Brain microvascular endothelial cell (primary cell): Measurements from ENCODE around the gene SCAF1.
A peak's percentile ranks its signal among the peaks of the same experiment; 100 is the strongest.

ENCODE experiments used
- DNase-seq: peaks from one replicate; pipeline ENCODE4 v3.0.0-alpha.2; 2020
- H3K27ac ChIP-seq: fragments of 250-450 bp; sonication (Bioruptor Pico); 2 replicates; pipeline ENCODE4 v1.5.1; 2020; ENCODE audit warnings: mild to moderate bottlenecking, moderate library complexity
- H3K27me3 ChIP-seq: fragments of 250-450 bp; sonication (Bioruptor Pico); replicated peaks from 2 replicates; pipeline ENCODE4 v1.5.1; 2020; ENCODE audit warnings: mild to moderate bottlenecking
- H3K36me3 ChIP-seq: fragments of 250-450 bp; sonication (Bioruptor Pico); replicated peaks from 2 replicates; pipeline ENCODE4 v1.5.1; 2020; ENCODE audit warnings: mild to moderate bottlenecking
- H3K4me3 ChIP-seq: 2 replicates; pipeline ENCODE4 v1.5.1; 2011; ENCODE audit warnings: low read depth, mild to moderate bottlenecking, control low read depth, low read length, moderate library complexity
- in situ Hi-C: cut with HindIII; loops from 2 replicates; pipeline ENCODE4 v1.10.0; 2017; ENCODE audit warnings: low sequenced_read_pairs, low pct_ligation_motif_present
- TF ChIP-seq, protein P1 (sequence below): IDR thresholded peaks from 2 replicates; pipeline ENCODE4 v1.5.1; 2011; ENCODE audit warnings: low read depth, mild to moderate bottlenecking, moderate library complexity, low read length, control low read depth, inconsistent platforms; ENCODE audit errors: missing control alignments

The SCAF1 gene

DNA sequence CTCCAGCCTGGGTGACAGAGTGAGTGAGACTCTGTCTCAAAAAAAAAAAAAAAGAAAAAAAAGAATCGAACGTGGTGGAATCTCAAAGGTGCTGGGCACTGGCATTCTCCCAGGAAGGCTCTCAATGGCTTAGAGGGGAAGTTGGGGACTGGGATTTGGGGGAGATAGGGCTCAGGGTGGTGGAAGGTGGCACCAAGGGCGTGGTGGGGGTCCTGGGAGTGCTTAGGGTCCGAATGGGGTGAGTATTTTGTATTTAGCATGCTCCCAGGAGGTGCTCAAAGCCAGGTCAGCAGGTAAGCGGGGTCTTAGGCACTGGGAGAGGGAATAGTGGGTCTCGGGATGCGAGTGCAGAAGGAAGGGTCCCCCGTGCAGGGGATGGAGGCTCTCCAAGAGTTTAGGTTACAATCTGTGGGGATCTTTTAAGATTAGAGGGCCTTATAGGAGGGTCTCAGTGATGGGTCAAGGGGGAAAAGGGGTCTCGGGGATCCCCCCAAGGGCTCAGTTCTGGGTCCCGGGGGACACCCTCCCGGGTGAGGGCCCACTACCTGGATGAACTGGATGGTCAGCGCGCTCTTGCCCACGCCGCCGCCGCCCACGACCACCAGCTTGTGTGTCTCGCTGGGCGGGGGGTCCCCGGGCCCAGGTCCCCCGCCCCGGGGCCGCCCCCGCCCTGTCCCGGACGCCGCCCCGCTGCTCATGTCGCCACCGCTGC is 2.5 kb upstream of the SCAF1 start:
- H3K27ac ChIP-seq = peak overlapping the region; percentile 76
- DNase-seq = no peak
- H3K36me3 ChIP-seq = peaks cover 4% of the 10 kb centered on the region
- in situ Hi-C loops = no loop called here
- H3K27me3 ChIP-seq = no peaks in the 10 kb centered on the region
- H3K4me3 ChIP-seq = peak overlapping the region; percentile 71
- TF ChIP-seq, protein P1, sequence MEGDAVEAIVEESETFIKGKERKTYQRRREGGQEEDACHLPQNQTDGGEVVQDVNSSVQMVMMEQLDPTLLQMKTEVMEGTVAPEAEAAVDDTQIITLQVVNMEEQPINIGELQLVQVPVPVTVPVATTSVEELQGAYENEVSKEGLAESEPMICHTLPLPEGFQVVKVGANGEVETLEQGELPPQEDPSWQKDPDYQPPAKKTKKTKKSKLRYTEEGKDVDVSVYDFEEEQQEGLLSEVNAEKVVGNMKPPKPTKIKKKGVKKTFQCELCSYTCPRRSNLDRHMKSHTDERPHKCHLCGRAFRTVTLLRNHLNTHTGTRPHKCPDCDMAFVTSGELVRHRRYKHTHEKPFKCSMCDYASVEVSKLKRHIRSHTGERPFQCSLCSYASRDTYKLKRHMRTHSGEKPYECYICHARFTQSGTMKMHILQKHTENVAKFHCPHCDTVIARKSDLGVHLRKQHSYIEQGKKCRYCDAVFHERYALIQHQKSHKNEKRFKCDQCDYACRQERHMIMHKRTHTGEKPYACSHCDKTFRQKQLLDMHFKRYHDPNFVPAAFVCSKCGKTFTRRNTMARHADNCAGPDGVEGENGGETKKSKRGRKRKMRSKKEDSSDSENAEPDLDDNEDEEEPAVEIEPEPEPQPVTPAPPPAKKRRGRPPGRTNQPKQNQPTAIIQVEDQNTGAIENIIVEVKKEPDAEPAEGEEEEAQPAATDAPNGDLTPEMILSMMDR = no peak

DNA sequence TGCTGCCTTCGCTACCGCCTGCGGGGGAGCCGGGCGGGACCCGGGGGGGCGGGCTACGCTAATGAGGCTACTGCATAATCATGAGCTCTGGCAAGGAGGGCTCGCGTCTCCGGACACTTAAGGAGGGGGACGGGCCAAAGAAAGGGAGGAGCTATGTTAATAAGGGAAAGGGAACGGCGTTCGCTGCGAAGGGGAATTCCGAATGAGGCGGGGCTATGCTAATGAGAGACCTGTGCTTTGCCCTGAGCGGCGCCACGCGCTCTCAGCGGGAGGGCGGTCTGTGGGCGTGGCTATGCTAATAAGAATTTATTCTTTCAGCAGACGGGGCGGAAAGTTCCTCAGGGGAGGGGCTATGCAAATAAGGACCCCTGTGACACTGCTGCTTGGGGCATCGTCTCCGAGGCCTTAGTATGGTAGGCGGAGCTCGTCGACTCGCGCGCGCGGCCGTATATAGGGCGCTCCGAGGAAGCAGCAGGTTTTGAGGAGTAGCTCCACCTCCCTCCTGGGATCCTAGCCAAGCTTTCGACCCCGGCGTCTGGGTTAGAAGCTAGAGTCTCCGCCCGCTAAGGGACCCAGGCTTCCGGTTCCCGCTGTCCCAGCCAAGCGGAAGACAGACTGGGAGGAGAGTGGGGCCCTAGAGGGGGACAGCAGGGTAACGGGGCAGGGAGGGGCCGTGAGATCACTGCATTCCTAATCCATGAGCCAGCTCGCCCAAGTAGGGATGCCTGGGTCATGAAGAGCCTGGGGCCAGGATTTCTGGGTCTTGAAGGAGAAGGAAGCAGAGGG is 1.7 kb upstream of the SCAF1 start, which contains the start of gene RRAS:
RRAS (minus strand) TSS at position 31 of the 786 bp plus-strand sequence. CDS start 45 bp downstream, outside the sequence.
- H3K4me3 ChIP-seq = peak within 1 kb of the TSS; percentile 71
- H3K36me3 ChIP-seq = peaks cover 2% of the 10 kb centered on the region
- H3K27me3 ChIP-seq = no peaks in the 10 kb centered on the region
- DNase-seq = peak; percentile 100
- in situ Hi-C loops = no loop called here
- peak within 1 kb of the TSS; percentile 99 for H3K27ac ChIP-seq
- TF ChIP-seq, protein P1 = no peak

DNA sequence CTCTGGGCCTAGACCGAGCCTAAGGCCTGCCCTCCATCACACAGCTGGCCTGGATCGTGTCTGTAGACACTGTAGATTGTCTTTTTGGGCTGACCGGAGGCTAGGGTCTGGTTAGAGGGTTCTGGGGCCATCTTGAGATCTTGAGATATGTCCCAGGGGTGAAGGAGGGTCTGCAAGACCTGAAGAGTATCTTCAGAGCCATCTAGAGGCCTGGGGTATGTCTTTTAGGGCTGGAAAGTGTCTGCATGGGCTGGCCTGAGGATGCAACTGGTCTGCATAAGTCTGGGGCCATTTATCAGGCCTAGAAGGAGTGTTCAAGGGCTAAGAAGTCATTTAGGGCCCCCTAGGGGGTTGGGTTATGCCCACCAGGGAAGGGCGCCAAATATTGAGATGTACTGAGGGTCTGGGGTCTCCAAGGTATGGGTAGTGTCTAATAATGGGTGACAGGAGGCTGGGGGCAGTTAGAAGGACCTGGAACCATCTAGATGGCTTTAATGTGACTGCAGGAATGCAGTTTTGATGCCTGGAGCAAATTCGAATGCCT is 555 bp downstream of the SCAF1 start:
- H3K4me3 ChIP-seq = peak overlapping the region; percentile 100
- in situ Hi-C loops = no loop called here
- no peaks in the 10 kb centered on the region for H3K27me3 ChIP-seq
- H3K36me3 ChIP-seq = peaks cover 16% of the 10 kb centered on the region
- H3K27ac ChIP-seq = peak overlapping the region; percentile 84
- DNase-seq = no peak
- TF ChIP-seq, protein P1 = no peak

DNA sequence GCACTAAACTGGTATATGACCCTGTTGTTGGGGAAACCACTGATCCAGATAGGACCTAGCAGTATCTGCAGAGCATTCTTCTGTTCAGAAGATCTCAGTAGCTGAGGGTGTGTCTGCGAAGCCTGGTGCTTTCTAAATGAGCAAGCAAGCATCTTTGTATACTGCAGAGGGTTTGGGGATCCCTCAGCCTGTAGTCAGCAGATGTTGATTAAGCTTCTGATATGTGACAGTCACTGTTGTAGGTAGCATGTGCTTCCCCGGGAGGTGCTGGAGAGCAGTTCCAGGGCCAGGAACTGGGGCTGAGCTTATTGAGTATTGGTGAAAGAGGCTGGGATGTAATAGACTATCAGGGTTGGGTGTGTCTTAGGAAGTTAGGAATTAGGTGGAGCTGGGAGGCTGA is 1.5 kb downstream of the SCAF1 start:
- Histone ChIP-seq H3K27me3 (no peaks in the 10 kb centered on the region), H3K27ac (no peak overlapping the region), H3K36me3 (peaks cover 23% of the 10 kb centered on the region), H3K4me3 (peak overlapping the region; percentile 100)
- in situ Hi-C loops = no loop called here
- TF ChIP-seq, protein P1 = no peak
- DNase-seq = no peak

DNA sequence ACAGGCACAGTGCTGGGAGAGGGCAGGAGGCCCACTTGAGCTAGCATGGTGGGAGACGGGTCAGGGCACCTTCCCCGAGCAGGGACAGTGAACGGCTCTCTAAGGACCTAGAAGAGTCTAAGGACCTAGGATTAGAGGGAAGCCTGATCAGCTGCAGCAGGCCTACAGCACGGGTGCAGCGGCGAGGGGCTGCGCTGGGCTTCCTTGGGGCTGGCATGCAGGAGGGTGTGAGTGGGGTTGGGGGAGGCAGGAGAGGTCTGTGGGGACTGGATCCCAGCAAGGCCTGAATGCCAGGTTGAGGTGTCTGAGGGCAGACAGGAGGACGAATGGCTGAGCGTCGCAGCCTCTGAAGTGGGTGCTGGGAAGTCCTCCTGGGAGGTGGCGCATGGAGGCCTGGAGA is 3.6 kb downstream of the SCAF1 start:
- TF ChIP-seq, protein P1 = no peak
- Histone ChIP-seq H3K27me3 (no peaks in the 10 kb centered on the region), H3K4me3 (no peak overlapping the region), H3K27ac (no peak overlapping the region), H3K36me3 (peaks cover 36% of the 10 kb centered on the region)
- in situ Hi-C loops = no loop called here
- DNase-seq = no peak
